Endothelial cell of umbilical vein (primary cell): ENCODE measurements around the gene FAM43A. TPM values are rescaled to one million over a fixed set of nuclear protein-coding genes. Genes with fewer than 3 reads are reported as not detected.

ENCODE experiments used
- BruUV-seq: library from RNA; stranded (reverse); fragments of 400-500 nt; replicated peaks from 2 replicates; lab custom pipeline; 2021; lab: Mats Ljungman, UMichigan
- CTCF ChIA-PET: fragments of 300-600, 350-600 bp; sonication (Branson Sonifier 250); formaldehyde crosslinking; loops from one replicate; lab custom pipeline; 2021; ENCODE audit warnings: antibody characterized with exemption, inconsistent platforms; lab: Charles Lee
- POLR2A ChIA-PET: fragments of 300-600, 350-600 bp; sonication (Branson Sonifier 250); formaldehyde crosslinking; loops from one replicate; lab custom pipeline; 2021; ENCODE audit warnings: antibody characterized with exemption, inconsistent platforms; lab: Charles Lee
- DNase-seq: peaks from one replicate; pipeline ENCODE4 v3.0.0-alpha.2; 2011; ENCODE audit warnings: low read depth, low spot score
- FAIRE-seq: peaks from 2 replicates; lab custom pipeline; 2011; peaks lifted over from hg19 to GRCh38; lab: Jason Lieb, UNC
- H2AFZ ChIP-seq: 2 replicates; pipeline ENCODE4 v1.6.0; 2012; ENCODE audit warnings: low read depth, low read length, control low read depth, inconsistent platforms
- H3K27ac ChIP-seq: 2 replicates; pipeline ENCODE4 v1.5.1; 2011; ENCODE audit warnings: low read depth, mild to moderate bottlenecking, control low read depth, low read length, moderate library complexity; ENCODE audit not compliant: insufficient read depth
- H3K27me3 ChIP-seq, 2 experiments: 2 replicates each; pipeline versions ENCODE4 v1.6.0 to v1.6.1; 2011; ENCODE audit warnings: low read length in 2 of 2, mixed read lengths in 1 of 2; ENCODE audit not compliant: control insufficient read depth in 2 of 2, insufficient read depth in 2 of 2
- H3K36me3 ChIP-seq, 2 experiments: 2 replicates in 1 of 2; 3 replicates in 1 of 2; pipeline ENCODE4 v1.5.1; 2011; ENCODE audit warnings: low read length in 2 of 2, mild to moderate bottlenecking in 1 of 2, moderate library complexity in 1 of 2; ENCODE audit not compliant: control insufficient read depth in 2 of 2, insufficient read depth in 2 of 2; ENCODE audit errors: extremely low read depth in 1 of 2
- H3K4me1 ChIP-seq: 3 replicates; pipeline ENCODE4 v1.5.1; 2011; ENCODE audit warnings: mild to moderate bottlenecking, low read length; ENCODE audit not compliant: control insufficient read depth, insufficient read depth; ENCODE audit errors: extremely low read depth
- H3K4me2 ChIP-seq: 2 replicates; pipeline ENCODE4 v1.6.1; 2011; ENCODE audit warnings: low read length, control low read depth, mixed read lengths; ENCODE audit not compliant: insufficient read depth
- H3K4me3 ChIP-seq, 3 experiments: fragments of 200-600 bp in 1 of 3; sonication (generic), shearing (Covaris generic) in 1 of 3; replicated peaks in 1 of 3; 2 replicates each; pipeline ENCODE4 v1.5.1; 2011 to 2016; ENCODE audit warnings: control low read depth in 3 of 3, low read length in 3 of 3, mild to moderate bottlenecking in 2 of 3, inconsistent platforms in 1 of 3, low read depth in 1 of 3, moderate library complexity in 1 of 3; ENCODE audit not compliant: insufficient read depth in 1 of 3
- H3K79me2 ChIP-seq: 2 replicates; pipeline ENCODE4 v1.6.0; 2012; ENCODE audit warnings: low read length, inconsistent platforms; ENCODE audit not compliant: control insufficient read depth, insufficient read depth
- H3K9ac ChIP-seq: replicated peaks from 2 replicates; pipeline ENCODE3; 2011; ENCODE audit warnings: low read length, control low read depth; ENCODE audit not compliant: insufficient read depth; ENCODE audit errors: extremely low read depth
- H3K9me1 ChIP-seq: replicated peaks from 3 replicates; pipeline ENCODE4 v1.6.0; 2011; ENCODE audit warnings: mild to moderate bottlenecking, low read length; ENCODE audit not compliant: control insufficient read depth, insufficient read depth; ENCODE audit errors: extremely low read depth
- H3K9me3 ChIP-seq: replicated peaks from 2 replicates; pipeline ENCODE4 v1.5.1; 2012; ENCODE audit warnings: low read length, inconsistent platforms; ENCODE audit not compliant: control insufficient read depth, insufficient read depth
- H4K20me1 ChIP-seq: replicated peaks from 2 replicates; pipeline ENCODE3; 2011; ENCODE audit warnings: mild to moderate bottlenecking, low read length; ENCODE audit not compliant: control insufficient read depth, insufficient read depth; ENCODE audit errors: extremely low read depth
- EZH2 ChIP-seq: IDR thresholded peaks from 2 replicates; pipeline ENCODE4 v1.6.1; 2012; ENCODE audit warnings: borderline replicate concordance, low read depth, mild to moderate bottlenecking, moderate library complexity, low read length, inconsistent platforms; ENCODE audit not compliant: severe bottlenecking
- FOS ChIP-seq: IDR thresholded peaks from 2 replicates; pipeline ENCODE4 v1.6.1; 2011; ENCODE audit warnings: mild to moderate bottlenecking, low read length, moderate library complexity, borderline replicate concordance; ENCODE audit not compliant: insufficient read depth
- GATA2 ChIP-seq: IDR thresholded peaks from 2 replicates; pipeline ENCODE4 v1.7.0; 2011; ENCODE audit warnings: low read depth, mild to moderate bottlenecking, moderate library complexity, mixed read lengths, low read length; ENCODE audit not compliant: insufficient read length, insufficient read depth
- MAX ChIP-seq: IDR thresholded peaks from 2 replicates; pipeline ENCODE4 v1.6.1; 2011; ENCODE audit not compliant: insufficient read depth, insufficient read length
- POLR2A ChIP-seq: IDR thresholded peaks from 2 replicates; pipeline ENCODE4 v1.6.1; 2012; ENCODE audit warnings: low read depth, mild to moderate bottlenecking, control low read depth, low read length
- POLR2AphosphoS5 ChIP-seq: IDR thresholded peaks from 2 replicates; pipeline ENCODE4 v1.6.1; 2012; ENCODE audit warnings: low read depth, mild to moderate bottlenecking, control low read depth, low read length, moderate library complexity; ENCODE audit not compliant: insufficient read depth
- dilution Hi-C: fragments of 300-500 bp; cut with MboI; formaldehyde crosslinking; loops from one replicate; pipeline ENCODE4 v1.15.0; 2019; ENCODE audit warnings: low sequenced_read_pairs; ENCODE audit not compliant: extremely low pct_ligation_motif_present
- intact Hi-C: fragments of 100-400 bp; cut with micrococcal nuclease; formaldehyde crosslinking; loops from one replicate; pipeline ENCODE4 v1.10.0; 2022
- polyA plus RNA-seq, 4 experiments: library from polyadenylated mRNA; depleted of rRNA in 3 of 4; stranded (reverse) in 3 of 4; unstranded in 1 of 4; fragments of >200 nt; gene quantifications; 2 replicates each; pipeline versions ENCODE4 v1.2.1 to v1.2.3, GENCODE V29; 2011 to 2012; ENCODE audit warnings: missing spikeins in 1 of 4
- total RNA-seq: library from RNA; stranded (reverse); gene quantifications from 2 replicates; pipeline ENCODE4 v1.2.3, GENCODE V29; 2021
- TF ChIP-seq, protein P1 (sequence below), 2 donors: IDR thresholded peaks; 1 replicate in 1 of 2; 2 replicates in 1 of 2; pipeline ENCODE4 v1.5.1; 2011; ENCODE audit warnings: low read length in 2 of 2, mild to moderate bottlenecking in 2 of 2, moderate library complexity in 2 of 2, control low read depth in 1 of 2, inconsistent platforms in 1 of 2, low read depth in 1 of 2; ENCODE audit not compliant: insufficient read depth in 1 of 2; ENCODE audit errors: extremely low read depth in 1 of 2

FAM43A gene
- total and polyA plus RNA-seq, 2 donors (not counting 3 experiments of a cell fraction or from before 2014, with no cell fraction given) = 244 to 307 TPM

- peaks cover 58% of the 10 kb centered on the region for H3K4me1 ChIP-seq
- H2AFZ ChIP-seq = no peak overlapping the region
- H3K79me2 ChIP-seq = peaks cover 21% of the 10 kb centered on the region
- no peaks in the 10 kb centered on the region for H3K9me3 ChIP-seq
- dilution Hi-C loops (no loop called here), intact Hi-C loops (no loop called here)
- ChIA-PET POLR2A (interaction anchor here (1.0 kb wide), 1 partner anchor 20 kb away, joined by 3 read pairs; no protein-coding TSS in a partner anchor), CTCF (interaction anchor here (0.7 to 2.9 kb wide), 4 partner anchors 12 to 66 kb away, joined by 3 to 13 read pairs (median 10); partner anchors contain the start of genes LSG1 and TMEM44)
- H4K20me1 ChIP-seq = no peaks in the 10 kb centered on the region
- no TSS peak for BruUV-seq
- no peak overlapping the region for H3K9ac ChIP-seq
- H3K27me3 ChIP-seq = no peaks in the 10 kb centered on the region
- H3K4me3 ChIP-seq = no peak overlapping the region
- FAIRE-seq (no peak), DNase-seq (peak; percentile 30)
- H3K27ac ChIP-seq = peak overlapping the region; percentile 98
- no peak overlapping the region for H3K4me2 ChIP-seq
- TF ChIP-seq FOS (no peak), EZH2 (no peak)
- TF ChIP-seq, protein P1, sequence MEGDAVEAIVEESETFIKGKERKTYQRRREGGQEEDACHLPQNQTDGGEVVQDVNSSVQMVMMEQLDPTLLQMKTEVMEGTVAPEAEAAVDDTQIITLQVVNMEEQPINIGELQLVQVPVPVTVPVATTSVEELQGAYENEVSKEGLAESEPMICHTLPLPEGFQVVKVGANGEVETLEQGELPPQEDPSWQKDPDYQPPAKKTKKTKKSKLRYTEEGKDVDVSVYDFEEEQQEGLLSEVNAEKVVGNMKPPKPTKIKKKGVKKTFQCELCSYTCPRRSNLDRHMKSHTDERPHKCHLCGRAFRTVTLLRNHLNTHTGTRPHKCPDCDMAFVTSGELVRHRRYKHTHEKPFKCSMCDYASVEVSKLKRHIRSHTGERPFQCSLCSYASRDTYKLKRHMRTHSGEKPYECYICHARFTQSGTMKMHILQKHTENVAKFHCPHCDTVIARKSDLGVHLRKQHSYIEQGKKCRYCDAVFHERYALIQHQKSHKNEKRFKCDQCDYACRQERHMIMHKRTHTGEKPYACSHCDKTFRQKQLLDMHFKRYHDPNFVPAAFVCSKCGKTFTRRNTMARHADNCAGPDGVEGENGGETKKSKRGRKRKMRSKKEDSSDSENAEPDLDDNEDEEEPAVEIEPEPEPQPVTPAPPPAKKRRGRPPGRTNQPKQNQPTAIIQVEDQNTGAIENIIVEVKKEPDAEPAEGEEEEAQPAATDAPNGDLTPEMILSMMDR (IDR thresholded peaks at IDR 0.05; ENCODE audit: extremely low read depth in 1 of 2, insufficient read depth in 1 of 2, low read depth in 1 of 2, low read length in 2 of 2) = no peak
- peaks cover 5 to 8% of the 10 kb centered on the region in 2 experiments for H3K36me3 ChIP-seq
- H3K9me1 ChIP-seq = no peaks in the 10 kb centered on the region
Measured at GRCh38 chr3:194659778-194660177, 25.9 kb upstream of the FAM43A start.

DNA sequence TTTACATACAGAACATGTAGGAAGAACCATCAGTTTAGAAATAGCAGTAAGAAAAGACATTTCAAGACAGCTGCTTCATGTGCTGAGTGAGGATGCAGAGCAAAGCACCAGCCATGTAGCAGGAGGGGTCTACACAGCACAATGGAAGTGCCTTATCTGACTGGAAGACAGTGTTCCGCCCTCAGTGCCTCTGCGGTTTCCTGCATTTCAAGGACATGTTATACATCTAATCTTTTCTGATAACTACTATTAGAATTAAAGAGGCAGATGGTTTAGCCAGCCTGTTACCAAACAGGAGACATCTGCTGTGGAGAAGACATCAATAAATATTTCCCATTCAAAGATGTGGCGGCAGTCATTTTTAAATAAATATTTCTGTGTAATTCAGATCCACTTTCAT lies 24.3 kb upstream of the FAM43A start:
- H3K4me3 ChIP-seq = peak overlapping the region in 1 of 3 experiments; percentile 5
- peak overlapping the region; percentile 53 for H3K9ac ChIP-seq
- peak; percentile 88 for DNase-seq
- H3K27ac ChIP-seq = peak overlapping the region; percentile 70
- H4K20me1 ChIP-seq = no peaks in the 10 kb centered on the region
- H2AFZ ChIP-seq = no peak overlapping the region
- POLR2A ChIA-PET = interaction anchor here (1.5 to 1.7 kb wide), 2 partner anchors 10 to 21 kb away, joined by 6 to 10 read pairs; partner anchors contain the start of gene LSG1
- H3K27me3 ChIP-seq = no peaks in the 10 kb centered on the region
- FAIRE-seq = peak; percentile 84
- peaks cover 7 to 16% of the 10 kb centered on the region in 2 experiments for H3K36me3 ChIP-seq
- intact Hi-C loops (no loop called here), dilution Hi-C loops (no loop called here)
- peak; percentile 77 for TF ChIP-seq POLR2AphosphoS5
- TF ChIP-seq POLR2A = peak; percentile 58
- peak; percentile 93 for TF ChIP-seq GATA2
- TF ChIP-seq MAX = no peak
- CTCF ChIA-PET = interaction anchor here (0.6 to 2.4 kb wide), 8 partner anchors 10 to 388 kb away, joined by 3 to 22 read pairs (median 4); partner anchors contain the start of gene LSG1
- peak overlapping the region; percentile 80 for H3K4me2 ChIP-seq
- no peaks in the 10 kb centered on the region for H3K9me3 ChIP-seq
- peaks cover 16% of the 10 kb centered on the region for H3K79me2 ChIP-seq
- no peaks in the 10 kb centered on the region for H3K9me1 ChIP-seq
- BruUV-seq = no TSS peak
- peaks cover 66% of the 10 kb centered on the region for H3K4me1 ChIP-seq
